Measurements from ENCODE around the gene CEP135.
"Not testable (repeated sequence)": the region's sequence is repeated elsewhere in the genome, so short reads cannot be mapped to it uniquely, and the experiment has no call there.

CEP135 gene

GRCh38 chr4:56008206-56008605 lies 59.5 kb downstream of the CEP135 start:
- no peak for DNase-seq (ENCODE audit: low spot score)

- DNase-seq (ENCODE audit: low spot score), result no peak
Observed at GRCh38 chr4:56026596-56026995, 77.9 kb downstream of the CEP135 start.

- no peak for DNase-seq (ENCODE audit: low spot score)
Observed at GRCh38 chr4:56028165-56028564, 79.4 kb downstream of the CEP135 start.

GRCh38 chr4:56038487-56039162 lies 89.9 kb downstream of the CEP135 start:
- no peak for DNase-seq (ENCODE audit: low spot score)

- no peak for DNase-seq (ENCODE audit: low spot score)
Observed at GRCh38 chr4:56040842-56041241, 92.1 kb downstream of the CEP135 start.

GRCh38 chr4:56042225-56042624 lies 93.5 kb downstream of the CEP135 start:
- DNase-seq (ENCODE audit: low spot score), result no peak

- DNase-seq (ENCODE audit: low spot score), result no peak
Observed at GRCh38 chr4:56048383-56048701, 99.6 kb downstream of the CEP135 start.

- DNase-seq (ENCODE audit: low spot score), result peak; percentile 77
Observed at GRCh38 chr4:56048702-56049431, 100.1 kb downstream of the CEP135 start.

- DNase-seq (ENCODE audit: low spot score), result no peak
Observed at GRCh38 chr4:56050625-56051024, 101.9 kb downstream of the CEP135 start.

- DNase-seq (ENCODE audit: low spot score), result no peak
Observed at GRCh38 chr4:56051029-56051709, 102.4 kb downstream of the CEP135 start.

- DNase-seq (ENCODE audit: low spot score), result no peak
Observed at GRCh38 chr4:56051710-56052075, 102.9 kb downstream of the CEP135 start.

GRCh38 chr4:56052481-56052880 lies 103.7 kb downstream of the CEP135 start:
- DNase-seq (ENCODE audit: low spot score), result no peak

GRCh38 chr4:56052966-56053365 lies 104.2 kb downstream of the CEP135 start:
- no peak for DNase-seq (ENCODE audit: low spot score)

- DNase-seq (ENCODE audit: low spot score), result no peak
Observed at GRCh38 chr4:56055027-56055977, 106.6 kb downstream of the CEP135 start.

GRCh38 chr4:56055991-56056390 lies 107.2 kb downstream of the CEP135 start:
- DNase-seq (ENCODE audit: low spot score), result no peak

GRCh38 chr4:56058555-56058954 lies 109.8 kb downstream of the CEP135 start:
- DNase-seq (ENCODE audit: low spot score), result no peak

GRCh38 chr4:56060036-56060435 lies 111.3 kb downstream of the CEP135 start:
- no peak for DNase-seq (ENCODE audit: low spot score)

GRCh38 chr4:56062106-56062505 lies 113.4 kb downstream of the CEP135 start:
- DNase-seq (ENCODE audit: low spot score), result no peak

- no peak for DNase-seq (ENCODE audit: low spot score)
Observed at GRCh38 chr4:56062526-56063145, 113.9 kb downstream of the CEP135 start.

- DNase-seq (ENCODE audit: low spot score), result no peak
Observed at GRCh38 chr4:56066493-56066892, 117.7 kb downstream of the CEP135 start.

- no peak for DNase-seq (ENCODE audit: low spot score)
Observed at GRCh38 chr4:56067826-56068225, 119.1 kb downstream of the CEP135 start.

GRCh38 chr4:56072730-56073129 lies 124.0 kb downstream of the CEP135 start:
- not testable (repeated sequence) for DNase-seq (ENCODE audit: low spot score)

Measured in germinal center (tissue), 1 donor.